HG03280 (cell line): Measurements from ENCODE around the gene GNAS-AS1.
"Not testable (repeated sequence)": the region's sequence is repeated elsewhere in the genome, so short reads cannot be mapped to it uniquely, and the experiment has no call there.

Experiments
- ATAC-seq: cut with Tn5 transposase; IDR thresholded peaks from one replicate; pipeline ENCODE4 v1.9.1; 2021; ENCODE audit warnings: mild to moderate bottlenecking, moderate library complexity; ENCODE audit not compliant: unreplicated experiment

The GNAS-AS1 gene

GRCh38 chr20:58838174-58838573 is 12.5 kb downstream of the GNAS-AS1 start:
- no peak for ATAC-seq

- ATAC-seq: no peak
Measured at GRCh38 chr20:58837717-58838116, 13.0 kb downstream of the GNAS-AS1 start.

DNA sequence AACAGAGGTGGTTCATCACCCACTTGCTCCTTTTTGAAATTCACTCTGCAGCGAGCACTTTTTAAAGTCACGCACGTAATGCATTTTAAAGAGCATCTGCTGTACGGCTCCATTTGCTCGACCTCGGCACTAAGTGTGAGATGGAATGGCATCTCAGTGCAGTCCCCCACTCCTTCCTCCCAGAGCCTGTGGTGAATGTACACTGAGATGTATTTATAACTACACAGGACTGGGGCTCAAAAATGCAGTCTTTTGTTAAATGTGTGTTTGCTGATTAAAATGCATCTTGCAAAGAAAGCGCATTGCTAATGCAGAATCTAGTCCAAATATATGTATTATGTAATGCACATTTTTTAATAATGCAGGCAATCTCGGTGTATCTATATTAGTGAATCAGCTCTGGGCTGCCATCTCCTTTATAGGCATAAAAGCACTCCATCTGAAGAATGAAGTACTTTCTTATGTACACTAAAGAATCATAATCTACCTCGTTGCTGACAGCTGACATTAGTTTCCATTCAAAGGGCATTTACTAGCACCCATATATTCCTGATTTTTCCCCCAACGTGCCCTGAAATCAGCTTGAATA is 14.0 kb downstream of the GNAS-AS1 start:
- ATAC-seq: no peak

DNA sequence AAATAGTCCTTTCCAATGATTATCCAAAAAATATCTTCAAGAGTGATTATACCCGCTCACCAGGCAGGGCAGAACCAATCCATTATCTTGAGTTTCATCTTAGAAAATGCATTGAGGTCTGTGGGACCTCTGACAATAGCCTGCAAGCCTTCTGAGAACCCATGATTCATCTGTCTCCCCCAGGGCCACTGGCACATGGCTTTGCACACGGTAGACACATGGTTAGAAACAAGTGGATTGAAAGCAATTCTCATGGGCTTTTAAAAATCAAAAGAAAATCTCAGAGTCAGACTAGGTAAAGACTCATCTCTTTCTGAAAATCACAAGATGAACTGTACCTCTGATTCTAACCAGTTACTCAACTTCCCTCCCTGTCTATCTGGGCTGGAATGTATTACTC is 15.5 kb downstream of the GNAS-AS1 start:
- no peak for ATAC-seq

GRCh38 chr20:58833921-58834320 is 16.8 kb downstream of the GNAS-AS1 start:
- ATAC-seq: no peak

DNA sequence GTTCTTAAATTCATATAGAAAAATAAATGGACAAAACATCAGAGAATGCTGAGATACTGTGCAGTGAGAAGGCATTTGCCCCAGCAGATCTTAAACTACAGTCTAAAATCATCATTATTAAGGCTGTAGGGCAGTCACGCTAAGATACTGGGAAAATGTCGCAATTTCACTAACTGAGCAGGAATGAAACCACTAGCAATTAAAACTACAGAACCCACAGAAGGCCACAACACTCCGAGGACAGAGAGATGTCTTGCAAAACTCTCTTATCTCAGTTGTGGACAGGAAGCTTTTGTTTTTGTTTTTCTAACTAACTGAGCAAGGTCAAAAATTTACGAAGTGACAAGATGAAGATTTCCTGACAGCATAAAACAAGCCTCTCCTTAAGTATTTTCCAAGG is 18.2 kb downstream of the GNAS-AS1 start:
- ATAC-seq: no peak

DNA sequence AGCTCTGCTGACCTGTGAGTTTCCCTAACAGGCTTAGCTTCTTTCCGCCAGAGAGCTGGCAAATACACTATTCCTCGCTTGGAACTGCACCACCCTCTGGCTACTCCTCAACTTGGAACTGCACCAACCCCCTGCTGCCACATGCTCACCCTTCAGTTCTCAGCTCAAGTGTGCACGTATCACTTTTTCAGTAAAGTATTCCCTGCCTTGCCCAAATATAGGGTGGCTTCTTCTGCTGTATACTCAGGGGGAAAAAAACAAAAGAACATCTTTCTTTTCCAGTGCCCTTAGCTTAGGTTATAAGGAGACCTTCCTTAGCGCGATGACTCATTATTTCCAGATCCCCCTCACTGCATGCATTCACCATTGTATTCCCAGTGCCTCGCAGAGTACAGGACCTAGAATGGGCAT is 21.2 kb downstream of the GNAS-AS1 start:
- no peak for ATAC-seq

DNA sequence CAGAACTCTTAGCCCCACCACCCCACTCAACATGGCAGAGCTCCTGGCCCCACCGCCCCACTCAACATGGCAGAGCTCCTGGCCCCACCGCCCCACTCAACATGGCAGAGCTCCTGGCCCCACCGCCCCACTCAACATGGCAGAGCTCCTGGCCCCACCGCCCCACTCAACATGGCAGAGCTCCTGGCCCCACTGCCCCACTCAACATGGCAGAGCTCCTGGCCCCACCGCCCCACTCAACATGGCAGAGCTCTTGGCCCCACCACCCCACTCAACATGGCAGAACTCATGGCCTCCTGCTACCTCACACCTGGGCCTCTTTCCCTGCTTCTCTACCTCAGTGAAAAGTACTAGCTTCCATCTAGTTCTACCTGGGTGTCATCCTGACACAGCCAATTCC is 21.9 kb downstream of the GNAS-AS1 start:
- not testable (repeated sequence) for ATAC-seq

GRCh38 chr20:58828136-58828535 is 22.6 kb downstream of the GNAS-AS1 start:
- no peak for ATAC-seq

DNA sequence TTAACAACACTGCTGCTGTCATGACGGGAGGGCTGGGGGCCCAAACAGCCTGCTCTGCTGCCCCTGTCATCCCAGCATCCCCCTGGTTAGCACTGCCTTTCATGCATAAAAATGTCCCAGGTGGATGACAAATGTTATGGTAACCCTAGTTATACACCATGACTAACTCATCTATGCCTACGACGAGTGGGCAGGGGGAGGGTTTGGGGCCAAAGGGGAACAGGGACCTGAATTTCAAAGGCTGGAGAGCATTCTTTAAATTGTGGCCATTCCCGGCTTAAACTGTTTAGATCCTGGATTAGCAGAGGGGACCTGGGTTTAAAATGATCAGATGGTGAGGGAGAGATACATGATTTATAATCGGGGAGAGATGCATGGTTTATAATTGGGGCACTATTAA is 24.4 kb downstream of the GNAS-AS1 start:
- no peak for ATAC-seq

DNA sequence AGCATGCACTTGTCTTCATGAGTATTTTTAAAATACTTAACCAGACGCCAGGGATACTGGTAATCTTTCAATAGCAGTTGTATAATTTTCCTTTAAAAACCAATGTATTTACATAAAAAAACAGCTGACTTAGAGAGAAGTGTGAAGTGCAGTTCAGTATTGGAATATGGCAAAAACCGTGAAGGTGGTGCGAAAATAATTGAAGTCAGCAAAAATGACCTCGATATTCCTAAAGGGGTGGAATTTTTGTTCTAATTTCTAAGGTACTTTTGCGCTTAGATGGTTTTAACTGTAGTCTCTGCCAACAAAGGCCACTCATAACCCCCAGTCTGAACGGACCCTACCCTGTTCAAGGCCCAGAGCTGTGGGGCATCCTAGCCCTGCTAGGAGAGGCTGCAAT is 25.3 kb downstream of the GNAS-AS1 start:
- no peak for ATAC-seq

DNA sequence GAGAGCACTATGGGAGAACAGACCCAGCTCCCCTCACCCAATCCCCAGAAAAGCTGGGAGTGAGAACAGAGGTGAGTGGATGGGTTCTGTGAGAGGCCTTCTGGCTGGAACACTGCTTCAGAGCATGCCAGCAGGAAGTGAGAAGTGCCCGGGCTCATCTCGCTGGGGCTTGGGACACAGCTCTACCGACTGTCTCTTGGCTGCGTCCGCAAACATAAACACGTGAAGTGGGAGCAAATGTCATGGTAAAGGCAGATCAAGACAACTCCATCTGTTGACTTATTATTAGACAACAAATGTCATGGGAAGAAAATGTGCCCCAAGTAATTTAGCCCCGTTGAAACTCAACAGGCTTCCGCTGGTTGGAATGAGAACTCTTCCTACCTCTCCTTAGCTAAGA is 25.9 kb downstream of the GNAS-AS1 start:
- no peak for ATAC-seq

DNA sequence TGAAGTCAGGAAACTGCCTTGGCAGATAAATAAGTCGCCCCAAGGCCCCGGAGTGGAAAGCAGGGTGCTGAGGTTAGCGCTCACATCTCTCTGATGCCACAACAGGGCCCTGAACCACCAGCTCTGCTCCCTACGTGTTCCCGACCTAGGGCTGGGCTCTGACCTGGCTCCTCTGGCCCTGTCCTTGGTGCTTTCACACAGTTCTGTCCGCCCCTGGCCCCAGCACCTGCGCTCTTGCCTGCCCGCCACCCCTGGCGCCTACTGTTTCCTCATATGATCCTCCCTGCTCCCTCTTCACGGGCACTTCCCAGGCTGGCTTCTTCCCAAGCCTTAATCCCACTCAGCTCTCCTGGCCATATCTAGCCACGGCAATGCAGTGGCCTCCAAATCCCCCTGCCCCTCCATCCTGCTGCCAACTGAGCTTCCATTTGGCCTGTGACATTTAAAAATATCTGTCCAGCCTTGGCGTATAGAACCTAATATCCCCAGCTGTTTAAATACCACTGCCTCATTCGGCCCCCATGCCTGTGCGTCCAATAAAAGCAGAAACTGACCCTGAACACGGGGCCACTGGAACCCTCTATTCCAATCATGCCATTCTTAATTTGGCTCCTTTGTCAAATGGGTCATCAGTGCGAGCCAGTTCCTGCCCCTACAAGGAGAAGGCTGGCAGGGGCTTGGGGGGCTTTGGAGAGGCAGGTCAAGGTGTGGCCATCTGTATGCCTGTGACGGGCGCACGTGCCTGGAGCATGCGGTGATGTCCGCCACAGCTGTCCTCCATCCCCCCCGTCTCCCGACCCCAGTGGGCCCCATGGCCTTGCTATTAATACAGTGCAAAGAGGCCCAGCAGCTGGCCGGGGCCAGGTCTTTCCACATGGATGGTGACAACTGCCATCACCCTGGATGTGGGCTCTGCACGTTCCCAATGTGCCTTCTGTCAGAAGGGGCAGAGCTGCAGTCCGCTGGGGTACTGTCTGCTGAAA is 27.7 kb downstream of the GNAS-AS1 start:
- ATAC-seq: no peak

DNA sequence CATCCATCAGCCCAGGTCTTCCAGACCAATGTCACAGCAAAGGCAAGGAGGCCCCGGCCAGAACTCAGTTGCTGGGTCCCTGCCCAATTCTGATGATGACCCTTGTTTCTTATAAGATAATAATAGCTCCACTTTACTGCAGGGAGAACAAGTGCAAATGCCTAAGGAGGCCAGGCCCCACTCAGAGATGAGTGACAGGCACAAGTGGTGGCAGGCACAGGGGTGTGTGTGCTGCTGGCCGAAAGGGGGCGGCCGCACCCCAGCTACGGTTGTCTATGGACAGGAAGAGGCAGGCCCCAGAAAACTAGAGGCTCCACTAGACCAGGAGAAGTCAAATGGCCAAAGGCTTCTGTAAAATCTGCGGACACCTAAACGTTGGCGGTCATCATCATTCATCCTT is 28.6 kb downstream of the GNAS-AS1 start:
- ATAC-seq: no peak

DNA sequence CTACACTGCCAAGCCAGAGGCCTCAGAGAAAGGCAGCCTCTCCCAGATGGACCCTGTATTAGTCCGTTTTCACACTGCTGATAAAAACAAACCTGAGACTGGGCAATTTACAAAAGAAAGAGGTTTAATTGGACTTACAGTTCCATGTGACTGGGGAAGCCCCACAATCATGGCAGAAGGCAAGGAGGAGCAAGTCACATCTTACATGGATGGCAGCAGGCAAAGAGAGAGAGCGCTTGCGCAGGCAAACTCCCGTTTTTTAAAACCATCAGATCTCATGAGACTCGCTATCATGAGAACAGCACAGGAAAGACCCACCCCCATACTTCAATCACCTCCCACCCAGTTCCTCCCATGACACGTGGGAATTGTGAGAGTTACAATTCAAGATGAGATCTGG is 30.2 kb downstream of the GNAS-AS1 start:
- ATAC-seq: not testable (repeated sequence)

- no peak for ATAC-seq
Measured at GRCh38 chr20:58819921-58820320, 30.8 kb downstream of the GNAS-AS1 start.

DNA sequence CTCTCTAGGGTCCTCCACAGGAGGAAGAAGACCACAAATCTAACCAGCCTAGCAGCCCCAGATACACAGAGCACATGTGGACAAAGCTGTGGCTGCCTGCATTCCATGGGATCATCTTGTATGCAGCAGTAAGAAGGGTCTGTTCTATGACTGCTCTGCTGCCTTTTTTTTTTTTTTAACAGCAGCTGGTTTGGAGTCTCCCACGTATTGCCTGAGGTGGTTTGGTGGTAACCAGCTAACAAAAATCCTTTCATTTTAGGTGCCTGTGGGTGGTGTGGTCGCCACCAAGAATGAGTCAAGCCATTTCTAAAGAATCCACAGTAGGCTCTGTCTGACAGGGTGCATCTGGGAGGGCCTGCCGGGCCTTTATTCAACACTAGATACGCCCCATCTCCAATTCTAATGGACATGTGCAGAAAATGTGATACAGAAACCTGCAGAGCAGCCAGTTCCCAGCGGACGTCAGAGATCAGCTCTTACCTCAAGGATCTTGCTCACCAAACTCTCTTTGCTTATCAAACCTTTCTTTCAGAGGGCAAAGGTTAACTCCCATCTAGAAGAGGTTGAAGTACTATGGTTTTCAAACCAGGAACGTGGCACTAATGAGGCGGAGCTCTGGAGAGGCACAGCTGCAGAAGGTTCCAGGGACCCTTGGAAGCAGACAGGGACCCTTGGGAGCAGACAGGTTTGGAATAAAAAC is 32.0 kb downstream of the GNAS-AS1 start:
- no peak for ATAC-seq

DNA sequence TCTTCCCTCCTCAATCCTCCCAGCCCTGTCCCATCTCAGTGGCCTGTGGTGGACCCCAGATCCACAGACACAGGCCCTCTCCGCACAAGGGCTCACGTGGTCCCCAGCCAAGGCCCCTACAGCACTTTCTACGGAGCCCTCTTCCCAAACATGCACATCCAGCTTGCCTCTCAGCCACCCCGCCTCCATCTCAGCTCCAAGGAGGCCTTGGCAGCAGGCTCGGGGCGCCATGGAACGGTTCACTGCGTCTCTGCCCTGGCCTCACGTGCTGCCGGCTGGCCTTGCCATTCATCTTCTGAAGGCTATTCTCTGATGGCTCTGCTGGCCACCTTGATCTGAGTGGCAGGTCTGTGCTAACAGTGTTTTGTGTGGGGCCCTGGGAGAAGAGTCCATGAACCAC is 33.0 kb downstream of the GNAS-AS1 start:
- ATAC-seq: no peak

DNA sequence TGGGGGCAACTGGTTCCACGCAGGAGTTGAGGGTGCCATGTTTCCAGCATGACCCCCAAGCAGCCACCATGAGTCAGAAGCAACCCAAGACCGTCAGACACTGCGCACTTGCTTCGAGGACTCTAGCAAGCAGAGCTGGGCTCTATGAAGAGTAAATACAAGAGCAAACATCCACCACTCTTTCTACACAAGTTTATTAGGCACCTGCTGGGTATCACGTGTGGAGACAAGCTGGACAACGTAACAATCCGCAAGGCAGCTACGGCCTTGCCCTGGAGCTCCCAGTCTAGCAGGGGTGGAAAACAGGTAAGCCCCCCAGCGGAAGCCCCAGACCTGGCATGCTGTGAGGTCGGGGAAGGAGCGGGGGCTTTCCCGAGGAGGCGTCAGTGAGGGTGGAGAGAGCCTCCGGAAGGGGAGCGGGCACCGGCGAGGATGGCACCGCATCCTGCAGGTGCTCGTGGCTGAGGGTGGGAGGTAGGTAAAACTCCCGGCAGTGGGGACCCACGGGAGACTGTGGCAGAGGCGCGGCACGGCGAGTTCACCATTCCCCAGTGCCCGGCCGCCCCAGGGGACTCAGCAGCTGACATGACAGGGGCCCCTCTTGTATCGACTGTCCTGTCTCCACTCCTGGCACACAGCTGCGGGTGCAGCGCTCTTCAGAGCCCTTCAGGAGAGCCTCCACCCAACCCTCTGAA is 33.6 kb downstream of the GNAS-AS1 start:
- no peak for ATAC-seq

- ATAC-seq: no peak
Measured at GRCh38 chr20:58816051-58816450, 34.7 kb downstream of the GNAS-AS1 start.

DNA sequence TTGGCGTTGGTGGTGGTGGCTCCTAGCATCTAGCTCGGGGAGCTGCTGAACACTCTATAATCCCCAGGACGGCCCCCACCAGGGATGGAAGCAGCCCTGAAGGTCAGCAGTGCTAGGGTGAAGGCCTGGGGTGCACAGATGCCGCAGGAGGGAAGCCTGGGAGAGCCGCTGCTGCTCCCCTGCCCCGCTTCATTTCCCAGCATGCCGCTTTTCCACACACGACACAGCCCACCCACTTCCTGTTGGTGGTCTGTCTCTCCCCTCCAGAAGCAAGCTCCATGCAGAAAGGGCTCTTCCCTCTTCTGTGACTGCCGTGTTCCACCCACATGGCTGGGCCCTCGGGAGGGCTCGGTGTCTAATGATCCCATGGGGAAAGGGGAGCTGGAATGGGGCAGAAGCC is 35.3 kb downstream of the GNAS-AS1 start:
- ATAC-seq: no peak
